Stimulated activated CD8-positive, alpha-beta memory T cell treated with anti-CD3 and anti-CD28 coated beads, Interleukin-7, amount 100 ng/mL, for 1 hour (primary cell): ENCODE measurements around the gene HSPH1.

Experiments used
- DNase-seq, 2 donors: peaks; one replicate each; pipeline ENCODE4 v3.0.0-alpha.2; 2020; ENCODE audit warnings: low read depth in 2 of 2

Gene HSPH1

DNA sequence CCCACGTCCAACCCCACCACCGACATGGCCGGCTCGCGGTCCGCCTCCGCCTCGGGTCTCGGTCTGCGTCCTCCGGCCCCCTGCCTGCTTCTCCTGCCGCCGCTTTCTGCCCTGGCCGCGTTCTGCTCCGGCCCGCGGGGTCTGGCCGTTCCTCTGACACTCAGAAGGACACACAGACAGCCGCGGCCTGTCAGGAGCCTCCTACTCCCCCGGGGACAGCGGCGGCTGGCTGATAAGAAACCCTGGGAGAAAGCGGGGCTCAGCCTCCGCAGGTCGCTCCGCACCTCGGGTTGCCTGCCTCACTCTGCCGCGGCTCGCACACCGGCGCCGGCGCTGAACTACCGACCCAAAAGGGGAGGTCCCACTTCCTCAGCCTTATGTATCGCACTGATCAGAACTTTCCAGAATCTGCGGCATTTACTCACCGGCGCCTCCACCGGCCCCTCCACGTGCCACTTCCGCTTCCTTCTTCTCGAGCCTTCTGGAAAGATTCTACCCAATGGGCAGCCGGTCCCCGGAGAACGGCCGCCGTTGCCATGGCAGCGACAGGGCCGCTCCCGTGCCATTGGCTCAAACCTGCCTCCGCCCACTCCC is at the start of gene HSPH1:
TSS of gene HSPH1 (minus strand) at position 348 of the 594 bp plus-strand sequence. CDS start at position 26, 322 bp downstream.
- peak; percentile 96 to 97 for DNase-seq

DNA sequence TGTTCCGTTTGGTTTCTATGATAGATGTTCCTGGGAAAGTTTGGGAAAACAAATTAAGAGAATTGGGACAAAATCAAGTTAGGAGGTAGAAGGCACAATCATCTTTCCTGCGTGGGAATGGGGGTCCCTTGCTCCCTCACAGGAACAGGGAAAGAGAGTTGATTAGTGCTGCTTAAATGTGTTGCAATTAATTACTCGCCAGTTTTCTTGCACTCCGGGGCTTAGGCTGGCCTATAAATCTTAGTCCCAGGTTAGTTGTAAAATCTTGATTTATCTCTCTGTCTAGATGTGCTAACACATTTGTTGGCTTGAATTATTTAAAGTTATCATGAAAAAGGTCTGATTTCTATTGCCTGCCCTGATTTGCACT is 48.1 kb upstream of the HSPH1 start:
- DNase-seq: no peak

DNA sequence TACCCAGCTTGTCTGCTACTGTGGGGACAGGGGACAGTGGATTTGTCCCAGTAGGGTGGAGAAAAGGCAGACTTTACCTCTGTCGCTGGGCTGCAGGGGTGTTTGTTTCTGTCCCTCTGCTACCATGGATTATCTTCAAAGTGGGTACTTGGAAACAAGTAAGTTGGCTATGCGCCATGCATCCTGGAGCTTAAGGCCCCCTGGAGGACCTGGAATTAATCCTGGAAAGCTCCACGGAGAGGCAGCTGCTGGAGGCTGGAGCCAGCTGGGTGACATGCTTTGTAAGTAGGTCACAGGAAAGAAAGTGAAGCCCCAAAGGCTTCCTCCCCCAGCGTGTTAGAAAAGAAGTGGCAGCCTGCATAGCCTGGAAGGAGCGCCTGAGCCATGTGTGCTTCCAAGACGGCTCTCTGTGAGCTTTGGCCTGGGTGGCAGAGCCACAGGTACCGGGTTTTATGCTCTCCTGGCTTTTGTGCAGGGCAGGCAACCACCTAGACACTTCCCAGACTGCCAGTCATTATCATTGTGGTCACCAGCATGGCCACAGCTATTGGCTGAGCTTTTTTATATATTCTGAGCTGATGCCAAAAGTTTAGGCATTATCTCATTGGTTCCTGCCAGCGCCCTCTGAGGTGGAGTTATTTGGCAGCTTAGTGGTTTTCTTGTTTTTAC is 47.6 kb upstream of the HSPH1 start:
- DNase-seq: no peak

DNA sequence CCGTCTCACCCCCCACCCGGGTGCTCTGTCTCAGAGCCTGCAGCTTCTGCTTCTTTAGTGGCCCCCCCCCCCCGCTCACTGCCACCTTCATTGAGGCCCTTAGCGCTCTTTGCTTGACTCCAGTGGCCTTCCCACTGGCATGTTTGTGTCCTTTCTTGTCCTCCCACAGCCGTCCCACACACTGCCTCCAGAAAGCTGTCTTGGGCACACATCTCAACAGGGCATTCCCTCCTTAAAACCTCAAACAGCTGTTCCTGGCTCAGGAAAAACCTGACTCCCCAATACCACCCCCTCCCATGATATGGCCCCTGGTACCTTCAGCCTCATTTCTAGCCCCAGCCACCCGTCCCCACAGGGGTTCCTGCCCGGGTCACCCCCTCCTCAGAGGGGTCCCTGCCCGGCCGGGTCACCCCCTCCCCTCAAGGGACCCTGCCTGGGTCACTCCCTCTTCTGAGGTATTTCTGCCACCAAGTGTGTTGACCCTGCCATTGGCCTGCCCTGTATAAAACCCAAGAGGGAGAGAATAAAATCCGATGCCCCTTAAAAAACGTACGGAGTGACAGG is 46.9 kb upstream of the HSPH1 start:
- no peak for DNase-seq

DNA sequence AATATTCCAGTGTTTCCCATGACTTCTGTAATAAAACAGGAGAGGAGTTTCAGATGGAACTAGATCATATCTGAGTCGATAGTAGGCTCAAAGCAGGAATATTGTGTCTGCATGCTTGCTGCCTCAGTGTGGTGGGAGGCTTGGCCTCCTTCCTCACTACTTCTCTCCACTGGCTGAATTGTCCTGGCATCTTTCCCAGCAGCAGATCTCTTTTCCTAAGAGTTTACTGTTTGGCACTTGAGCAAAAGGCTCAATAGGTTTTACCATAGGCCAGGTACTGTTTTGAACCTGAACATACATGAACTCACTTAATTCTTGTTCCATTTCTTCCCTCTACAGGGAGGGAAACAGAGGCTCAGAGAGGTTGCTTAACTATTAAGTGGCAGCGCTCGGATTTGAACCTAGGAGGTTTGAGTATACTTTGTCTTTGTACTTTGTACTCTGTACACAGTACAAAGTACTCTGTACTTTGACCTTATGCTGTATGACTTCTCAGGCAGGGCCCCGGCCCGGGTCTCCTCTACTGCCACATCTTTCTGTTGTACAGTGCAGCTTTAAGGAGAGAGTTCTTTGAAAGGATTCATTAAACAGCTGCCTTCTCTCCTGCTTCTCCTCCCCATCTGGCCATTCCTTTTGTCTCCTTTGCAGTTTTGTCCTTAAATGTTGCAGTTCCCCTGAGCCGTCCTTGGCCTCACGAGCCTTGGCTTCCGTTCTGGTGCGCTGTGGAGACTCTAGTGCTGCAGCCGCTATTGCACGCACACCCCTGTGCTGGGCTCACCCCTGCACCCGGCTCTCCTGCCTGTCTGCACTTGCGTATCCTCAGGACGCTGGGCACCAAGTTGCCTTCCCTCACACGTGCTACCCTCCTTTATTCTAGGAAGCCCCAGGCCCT is 46.2 kb upstream of the HSPH1 start:
- no peak for DNase-seq

DNA sequence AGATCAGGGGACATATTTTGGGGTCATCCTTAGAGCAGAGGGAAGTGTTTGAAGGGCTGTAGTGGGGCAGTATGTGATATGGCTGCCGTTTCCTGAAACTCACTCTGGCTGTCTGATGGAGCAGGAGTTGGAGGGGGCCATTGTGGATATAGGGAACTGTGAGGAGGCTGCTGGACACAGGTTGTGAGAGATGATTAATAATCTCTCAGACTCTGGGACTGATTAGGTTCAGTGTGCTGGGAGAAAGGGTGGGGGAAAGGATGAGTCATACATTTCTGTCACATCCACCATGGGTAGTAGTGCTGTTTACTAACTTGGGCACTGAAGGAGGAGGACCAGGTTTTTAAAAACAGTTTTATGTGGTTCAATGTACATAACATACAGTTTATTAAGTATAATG is 42.9 kb upstream of the HSPH1 start:
- DNase-seq: no peak

DNA sequence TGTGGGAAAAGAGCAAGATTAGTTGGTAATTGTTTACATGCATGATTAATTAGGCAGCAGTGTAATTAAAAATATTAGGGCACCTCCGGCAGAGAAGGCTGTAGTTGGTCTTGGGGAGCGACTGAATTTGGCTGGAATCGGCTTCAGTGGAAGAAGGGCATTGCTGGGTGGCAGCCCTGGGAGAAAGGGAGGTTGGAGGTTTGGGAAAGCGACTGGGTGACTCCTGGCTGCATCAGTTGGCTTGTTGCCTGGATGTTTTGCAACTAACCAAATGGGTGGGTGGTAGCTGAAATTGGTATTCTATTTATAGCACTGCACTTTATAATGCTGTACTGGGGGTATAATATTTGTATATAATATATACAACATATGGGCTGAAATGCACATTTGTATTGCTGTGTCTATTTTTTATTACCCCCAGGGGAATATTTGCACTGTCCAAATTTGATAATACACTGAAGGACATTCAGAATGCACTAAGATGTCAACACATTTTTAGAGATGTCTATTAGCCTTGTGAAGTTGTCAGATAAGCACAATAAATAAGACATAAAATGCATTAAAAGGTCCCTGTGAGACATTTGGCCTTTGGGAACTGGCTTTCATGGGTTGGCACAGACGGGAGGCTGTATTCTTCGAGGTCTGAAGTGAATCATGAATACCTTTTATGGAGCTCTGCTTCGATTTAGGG is 39.8 kb upstream of the HSPH1 start:
- no peak for DNase-seq

DNA sequence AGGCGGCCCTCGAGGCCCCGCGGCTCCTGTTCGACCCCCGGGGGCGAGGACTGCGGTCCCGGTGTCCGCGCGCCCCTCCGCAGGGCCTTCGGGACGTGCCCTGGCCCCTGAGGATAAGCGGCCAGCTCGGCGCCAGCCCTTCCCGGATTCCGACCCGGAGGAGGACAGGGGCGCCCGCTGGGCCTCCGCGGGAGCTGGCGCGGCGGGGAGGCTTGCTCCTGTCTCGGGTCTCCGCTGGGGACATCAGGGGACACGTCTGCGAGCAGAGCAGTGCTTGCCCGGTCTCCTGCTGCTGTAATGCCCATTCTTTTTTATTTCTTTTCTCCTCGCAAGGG is 38.9 kb upstream of the HSPH1 start:
- peak; percentile 8 to 14 for DNase-seq

DNA sequence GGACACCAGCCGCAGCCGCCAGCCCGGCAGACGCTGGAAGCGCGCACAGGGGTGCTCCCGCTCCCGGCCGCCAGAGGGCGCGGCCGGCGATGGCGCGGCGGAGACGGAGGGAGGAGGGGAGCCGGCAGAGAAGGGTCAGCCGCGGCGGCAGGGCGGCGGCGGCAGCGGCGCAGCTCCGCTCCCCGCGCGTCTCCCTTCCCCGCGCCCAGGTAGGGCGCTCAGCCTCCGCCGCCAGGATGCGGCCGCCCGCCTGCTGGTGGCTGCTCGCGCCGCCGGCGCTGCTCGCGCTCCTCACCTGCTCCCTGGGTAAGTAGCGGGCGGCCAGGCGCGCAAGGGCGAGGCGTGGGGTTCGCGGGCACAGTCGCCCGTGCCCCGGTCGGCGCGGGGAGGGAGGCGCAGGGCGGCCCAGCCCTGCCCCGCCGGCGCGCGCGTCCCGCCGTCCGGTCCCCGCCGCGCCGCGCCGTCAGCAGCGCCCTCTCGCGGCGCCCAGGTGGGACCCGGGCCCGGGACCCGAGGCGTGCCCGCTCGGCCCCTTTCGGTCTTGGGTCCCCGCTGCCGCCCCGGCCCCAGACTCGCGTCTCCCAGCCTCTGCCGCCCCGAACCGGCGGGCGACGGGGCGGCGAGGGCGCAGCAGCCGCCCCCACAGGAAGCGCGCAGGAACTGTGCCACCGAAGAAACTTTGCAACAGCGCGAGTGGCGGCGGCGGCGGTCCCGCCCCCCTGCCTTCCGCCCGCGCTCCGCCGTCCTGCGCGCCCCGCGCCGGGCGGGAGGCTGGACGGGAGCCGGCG is 38.3 kb upstream of the HSPH1 start, which contains the start of gene B3GLCT:
TSS of gene B3GLCT (plus strand) at position 127 of the 788 bp plus-strand sequence. CDS start at position 237, 110 bp downstream.
- DNase-seq: peak; percentile 66 to 68

DNA sequence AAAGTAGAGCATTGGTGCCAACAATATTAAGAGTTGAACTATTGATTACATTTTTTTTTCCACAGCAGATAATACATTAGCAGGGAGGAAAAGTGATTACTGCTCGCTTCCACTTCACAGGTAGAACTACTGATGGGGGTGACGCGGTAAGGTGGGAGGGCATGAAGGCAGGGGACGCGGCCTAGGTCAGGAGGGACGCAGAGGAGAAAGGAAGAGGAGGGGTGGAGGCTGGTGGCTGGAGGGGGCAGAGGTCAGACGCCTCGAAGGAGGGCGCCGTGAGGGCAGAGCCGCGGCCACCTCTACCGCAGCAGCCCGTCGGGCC is 37.8 kb upstream of the HSPH1 start:
- no peak for DNase-seq

DNA sequence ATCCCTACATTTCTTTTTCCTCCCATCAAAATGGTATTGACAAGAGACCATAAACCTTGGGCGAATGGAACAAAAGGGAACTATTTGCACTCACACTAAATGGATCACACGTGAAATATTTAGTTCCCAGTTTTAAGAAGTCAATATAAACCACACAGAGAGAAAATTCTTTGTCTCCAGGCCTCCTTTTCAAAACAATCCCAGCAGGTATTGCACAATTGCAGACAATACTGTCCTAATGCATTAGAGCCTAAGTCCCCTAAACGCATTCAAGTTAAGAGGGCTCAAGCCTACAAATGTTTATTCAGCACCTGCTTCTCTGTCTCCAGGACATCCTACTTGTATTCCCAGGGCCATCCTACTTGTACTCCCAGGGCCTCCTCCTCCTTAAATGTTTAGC is 36.8 kb upstream of the HSPH1 start:
- DNase-seq: no peak

DNA sequence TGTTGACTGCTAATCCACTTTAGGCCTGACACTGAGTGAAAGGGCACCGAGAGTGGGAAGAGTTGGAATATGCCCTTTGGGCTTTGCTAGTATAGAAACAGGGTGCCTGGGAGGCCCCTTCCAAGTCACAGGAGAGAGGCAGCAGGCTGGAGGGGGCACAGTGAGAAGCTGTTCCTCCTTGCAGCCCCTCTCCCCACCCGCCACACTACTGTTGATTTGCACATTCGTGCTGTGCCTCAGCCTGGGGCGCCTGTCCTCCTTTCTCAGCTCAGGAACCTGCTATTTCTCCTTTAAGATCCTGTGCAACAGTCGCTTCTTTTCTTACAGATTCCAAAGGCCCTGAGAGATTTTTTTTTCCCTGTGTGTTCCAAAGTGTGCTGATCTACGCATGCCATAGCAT is 35.3 kb upstream of the HSPH1 start:
- DNase-seq: no peak

DNA sequence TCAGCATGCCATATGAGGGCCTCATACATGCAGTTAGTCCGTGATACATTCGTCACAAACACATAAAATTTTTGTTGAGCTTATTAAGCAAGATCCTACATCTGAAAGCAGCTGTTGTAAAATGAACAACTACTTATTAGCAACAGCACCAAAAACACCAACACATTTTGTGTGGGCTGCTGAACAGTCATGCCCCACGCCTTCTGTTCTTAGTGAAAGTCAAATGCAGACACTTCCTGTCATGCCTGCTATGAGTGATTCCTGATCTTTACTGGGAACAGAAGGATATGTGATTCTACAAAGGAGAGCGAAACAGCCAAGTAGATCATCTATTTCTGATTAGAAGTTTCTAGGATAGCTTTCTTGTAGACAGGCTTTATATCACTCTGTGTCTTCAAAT is 33.9 kb upstream of the HSPH1 start:
- no peak for DNase-seq

DNA sequence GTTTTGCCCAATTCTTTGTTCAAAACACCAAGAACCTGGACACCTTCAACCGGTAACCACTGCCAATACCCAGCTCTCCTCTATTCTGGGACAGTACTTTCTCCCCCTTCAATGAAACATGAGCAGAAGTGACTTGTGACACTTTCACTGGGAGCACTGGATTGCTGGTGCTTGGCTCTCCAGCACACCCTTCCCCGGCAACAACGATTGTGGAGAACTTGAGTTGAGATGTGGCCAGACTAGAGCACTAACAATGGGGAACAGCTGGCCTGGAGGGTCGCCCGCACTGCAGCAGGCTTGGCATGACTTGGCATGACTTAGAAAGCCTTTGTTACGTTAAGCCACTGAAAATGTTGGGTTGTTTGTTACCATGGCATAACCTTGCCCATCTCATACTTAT is 30.6 kb upstream of the HSPH1 start:
- no peak for DNase-seq

DNA sequence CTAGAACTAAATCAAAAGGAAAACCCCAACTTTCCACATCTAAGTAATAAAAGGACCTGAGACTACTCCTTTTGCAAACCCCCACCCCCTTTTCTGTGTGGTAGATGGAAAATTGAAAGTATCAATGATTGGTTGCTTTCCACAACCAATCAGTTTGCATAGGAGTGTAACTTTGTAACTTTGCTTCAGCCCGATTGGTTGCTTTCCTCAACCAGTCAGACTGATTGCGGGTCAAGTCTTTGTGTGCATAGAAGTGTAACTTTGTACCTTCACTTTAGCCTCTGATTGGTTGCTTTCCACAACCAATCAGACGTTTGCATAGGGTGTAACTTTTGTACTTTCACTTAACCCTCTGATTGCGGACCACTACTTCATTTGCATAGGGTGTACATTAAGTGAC is 30.0 kb upstream of the HSPH1 start:
- no peak for DNase-seq

DNA sequence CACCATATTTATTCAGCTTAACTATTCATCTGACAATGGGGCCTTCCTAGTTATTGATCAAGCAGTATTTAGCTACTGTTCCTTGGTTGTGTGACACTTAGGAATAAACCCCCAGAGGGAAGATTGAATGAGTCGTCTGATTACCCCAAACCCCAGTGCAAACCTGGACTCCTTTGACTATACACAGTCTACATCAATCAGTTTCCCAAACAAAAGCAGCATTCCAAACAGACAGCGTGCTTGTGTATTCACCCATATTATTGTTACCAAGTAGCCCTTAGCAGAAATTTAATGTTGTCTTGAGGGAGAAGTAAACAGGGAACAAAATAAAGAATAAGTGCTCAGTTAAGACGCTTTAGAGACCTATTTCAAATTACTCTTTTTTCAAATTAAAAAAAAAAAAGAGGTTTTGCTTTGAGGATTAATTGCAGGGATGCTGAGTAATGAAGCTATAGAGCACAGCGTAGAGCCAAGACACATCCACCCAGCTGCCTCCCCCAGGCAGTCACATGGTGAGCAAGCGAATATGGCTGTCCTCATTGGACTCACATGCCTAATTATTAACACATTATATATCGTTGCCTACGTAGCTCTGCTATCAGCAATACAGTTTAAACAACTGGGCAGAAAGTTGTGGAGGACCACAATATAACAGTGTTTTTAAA is 23.4 kb upstream of the HSPH1 start:
- DNase-seq: no peak

DNA sequence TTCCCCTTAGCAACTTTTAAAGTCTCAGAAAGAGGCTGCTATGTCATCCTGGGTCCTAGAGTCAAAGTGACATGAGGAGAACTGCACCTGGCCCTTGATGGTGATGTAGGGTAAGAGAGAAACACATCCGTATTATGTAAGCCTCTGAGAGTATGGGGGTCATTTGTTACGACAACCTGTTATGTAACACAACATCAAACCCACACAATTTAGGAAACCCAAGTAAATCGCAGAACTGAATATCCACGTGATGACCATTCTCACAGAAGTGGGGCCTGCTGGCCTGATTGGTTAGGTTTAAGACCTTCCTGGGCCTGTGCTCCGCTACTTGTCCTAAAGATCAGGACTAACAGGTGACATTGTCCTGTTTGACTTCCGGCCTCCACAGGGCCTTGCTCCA is 22.7 kb upstream of the HSPH1 start:
- DNase-seq: no peak

DNA sequence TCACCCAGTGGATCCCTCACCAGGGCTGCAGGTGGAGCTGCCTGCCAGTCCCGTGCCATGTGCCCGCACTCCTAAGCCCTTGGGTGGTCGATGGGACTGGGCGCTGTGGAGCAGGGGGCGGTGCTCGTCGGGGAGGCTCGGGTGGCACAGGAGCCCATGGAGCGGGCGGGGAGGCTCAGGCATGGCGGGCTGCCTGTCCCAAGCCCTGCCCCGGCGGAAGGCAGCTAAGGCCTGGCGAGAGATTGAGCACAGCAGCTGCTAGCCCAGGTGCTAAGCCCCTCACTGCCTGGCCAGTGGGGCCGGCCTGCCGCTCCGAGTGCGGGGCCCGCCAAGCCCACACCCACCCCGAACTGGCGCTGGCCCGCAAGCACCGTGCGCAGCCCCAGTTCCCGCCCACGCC is 21.3 kb upstream of the HSPH1 start:
- no peak for DNase-seq

DNA sequence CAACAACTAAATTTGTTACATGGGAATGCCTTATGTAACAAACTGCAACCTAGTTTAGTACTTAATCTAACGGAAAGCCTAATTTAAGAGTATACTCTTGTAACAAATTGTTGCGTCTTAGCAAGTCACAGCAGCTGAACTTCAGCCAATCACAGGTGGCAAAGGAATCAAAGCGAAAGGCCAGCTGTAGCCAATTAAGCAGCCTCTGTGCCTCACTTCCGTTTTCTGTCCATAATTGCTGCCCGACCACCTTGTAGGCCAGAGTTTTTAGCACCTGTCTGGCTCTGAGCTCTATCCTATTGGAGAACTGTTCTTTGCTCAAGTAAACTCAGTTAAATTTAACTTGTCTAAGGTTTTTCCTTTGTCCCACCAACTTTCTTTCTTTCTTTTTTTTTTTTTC is 18.1 kb upstream of the HSPH1 start:
- DNase-seq: no peak

DNA sequence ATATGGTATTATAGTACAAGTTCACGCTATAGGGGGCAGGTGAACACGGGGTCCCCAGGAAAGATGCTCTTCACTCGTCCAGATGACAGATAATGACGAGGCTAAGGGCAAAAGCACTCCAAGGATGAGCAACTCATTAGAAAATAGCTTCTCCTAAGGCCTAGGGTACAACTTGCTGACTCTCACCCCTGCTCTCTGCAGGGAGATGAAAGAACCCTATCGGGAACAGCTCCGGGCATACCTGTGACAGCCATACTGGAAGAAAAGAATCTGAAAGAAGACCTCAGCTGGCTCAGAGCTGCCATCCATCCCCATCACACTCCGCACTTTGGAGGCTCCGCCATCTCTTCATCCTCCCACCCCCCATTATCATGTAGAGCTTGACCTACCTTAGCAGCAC is 17.5 kb upstream of the HSPH1 start:
- no peak for DNase-seq
